GM18873 (cell line): Measurements from ENCODE around the gene RAB3A.

Source experiments
- ATAC-seq: cut with Tn5 transposase; IDR thresholded peaks from one replicate; pipeline ENCODE4 v1.9.1; 2021; ENCODE audit warnings: mild to moderate bottlenecking, moderate library complexity, moderate number of reproducible peaks; ENCODE audit not compliant: unreplicated experiment, low FRiP score

The RAB3A gene, protein sequence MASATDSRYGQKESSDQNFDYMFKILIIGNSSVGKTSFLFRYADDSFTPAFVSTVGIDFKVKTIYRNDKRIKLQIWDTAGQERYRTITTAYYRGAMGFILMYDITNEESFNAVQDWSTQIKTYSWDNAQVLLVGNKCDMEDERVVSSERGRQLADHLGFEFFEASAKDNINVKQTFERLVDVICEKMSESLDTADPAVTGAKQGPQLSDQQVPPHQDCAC

GRCh38 chr19:18203863-18204393 lies at the start of gene RAB3A:
RAB3A (minus strand) TSS chr19:18204042; CDS start chr19:18202740, 1,302 bp downstream.
- ATAC-seq, result peak; percentile 90

DNA sequence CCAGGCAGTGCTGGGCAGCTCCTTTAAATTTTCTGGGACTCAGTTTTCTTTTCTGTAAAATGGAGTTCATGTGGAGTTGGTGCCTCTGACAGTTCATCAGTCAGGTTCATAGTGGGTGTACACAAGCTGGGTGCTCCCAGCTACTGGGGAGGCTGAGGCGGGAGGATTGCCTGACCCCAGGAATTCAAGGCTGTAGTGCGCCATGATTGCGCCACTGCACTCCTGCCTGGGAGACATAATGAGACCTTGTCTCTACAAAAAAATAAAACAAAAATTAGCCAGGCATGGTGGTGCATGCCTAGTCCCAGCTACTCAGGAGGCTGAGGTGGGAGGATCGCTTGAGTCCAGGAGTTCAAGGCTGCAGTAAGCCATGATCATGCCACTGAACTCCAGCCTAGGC lies 49.3 kb upstream of the RAB3A start:
- ATAC-seq, result no peak

DNA sequence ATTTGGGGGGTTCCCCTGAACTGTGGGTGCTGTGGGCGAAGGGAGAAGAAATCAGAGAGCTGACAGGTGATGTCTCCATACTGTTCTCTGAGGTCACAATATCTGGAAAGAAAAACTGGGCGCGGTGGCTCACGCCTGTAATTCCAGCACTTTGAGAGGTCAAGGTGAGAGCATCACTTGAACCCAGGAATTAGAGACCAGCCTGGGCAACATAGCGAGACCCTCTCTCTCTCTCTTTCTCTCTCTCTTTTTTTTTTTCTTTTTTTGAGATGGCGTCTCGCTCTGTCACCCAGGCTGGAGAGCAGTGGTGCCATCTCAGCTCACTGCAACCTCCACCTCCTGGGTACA lies 48.5 kb upstream of the RAB3A start:
- no peak for ATAC-seq

DNA sequence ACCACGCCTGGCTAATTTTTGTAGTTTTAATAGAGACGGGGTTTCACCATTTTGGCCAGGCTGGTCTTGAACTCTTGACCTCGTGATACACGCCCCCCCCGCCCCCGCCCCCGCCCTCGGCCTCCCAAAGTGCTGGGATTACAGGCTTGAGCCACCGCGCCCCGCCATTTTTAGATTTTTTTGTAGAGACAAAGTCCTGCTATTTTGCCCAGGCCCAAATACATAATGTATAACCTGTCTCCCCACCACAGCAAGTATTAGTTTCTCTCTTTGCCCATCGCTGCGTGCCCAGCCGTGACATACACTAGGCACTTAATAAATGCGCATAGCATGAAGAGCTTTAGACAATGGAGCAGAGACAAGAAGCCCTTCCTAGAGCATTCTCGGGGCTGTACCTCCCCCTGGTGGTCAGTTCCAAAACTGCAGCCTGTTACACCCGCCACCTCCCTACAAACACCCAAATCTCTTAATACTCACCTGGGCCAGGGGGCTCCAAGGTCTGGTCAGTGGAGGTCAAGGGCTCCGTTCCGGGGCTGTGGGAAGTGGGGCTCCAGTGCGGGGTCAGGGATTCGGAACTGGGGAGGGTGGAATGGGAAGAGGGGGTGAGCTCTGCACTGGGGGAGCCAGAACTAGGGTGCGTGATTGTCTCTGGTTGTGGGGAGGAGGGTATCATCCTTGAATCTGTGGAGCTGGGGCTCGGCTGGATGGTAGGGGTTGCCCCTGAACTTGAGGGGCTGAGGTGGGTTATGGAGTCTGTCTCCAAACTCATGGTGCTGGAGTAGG lies 47.9 kb upstream of the RAB3A start:
- no peak for ATAC-seq

- no peak for ATAC-seq
These were observed 46.0 kb upstream of the RAB3A start for GRCh38 chr19:18249834-18250233.

DNA sequence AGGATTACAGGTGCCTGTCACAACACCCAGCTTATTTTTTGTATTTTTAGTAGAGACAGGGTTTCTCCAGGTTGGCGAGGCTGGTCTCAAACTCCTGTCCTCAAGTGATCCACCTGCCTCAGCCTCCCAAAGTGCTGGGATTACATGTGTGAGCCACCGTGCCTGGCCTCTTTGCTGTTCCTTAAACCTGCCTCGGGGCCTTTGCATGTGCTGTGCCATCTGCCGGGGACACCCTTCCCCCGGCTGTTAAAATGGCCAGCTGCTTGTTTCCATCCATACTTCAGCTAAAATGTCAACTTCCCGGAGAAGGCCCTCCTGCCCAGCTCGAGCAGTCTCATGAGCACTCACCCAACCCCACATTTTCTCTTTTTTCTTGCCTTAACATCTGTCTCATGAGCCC lies 41.5 kb upstream of the RAB3A start:
- no peak for ATAC-seq

- ATAC-seq, result no peak
These were observed 35.5 kb upstream of the RAB3A start for GRCh38 chr19:18239303-18239702.

GRCh38 chr19:18234194-18234593 lies 30.4 kb upstream of the RAB3A start:
- ATAC-seq, result no peak

DNA sequence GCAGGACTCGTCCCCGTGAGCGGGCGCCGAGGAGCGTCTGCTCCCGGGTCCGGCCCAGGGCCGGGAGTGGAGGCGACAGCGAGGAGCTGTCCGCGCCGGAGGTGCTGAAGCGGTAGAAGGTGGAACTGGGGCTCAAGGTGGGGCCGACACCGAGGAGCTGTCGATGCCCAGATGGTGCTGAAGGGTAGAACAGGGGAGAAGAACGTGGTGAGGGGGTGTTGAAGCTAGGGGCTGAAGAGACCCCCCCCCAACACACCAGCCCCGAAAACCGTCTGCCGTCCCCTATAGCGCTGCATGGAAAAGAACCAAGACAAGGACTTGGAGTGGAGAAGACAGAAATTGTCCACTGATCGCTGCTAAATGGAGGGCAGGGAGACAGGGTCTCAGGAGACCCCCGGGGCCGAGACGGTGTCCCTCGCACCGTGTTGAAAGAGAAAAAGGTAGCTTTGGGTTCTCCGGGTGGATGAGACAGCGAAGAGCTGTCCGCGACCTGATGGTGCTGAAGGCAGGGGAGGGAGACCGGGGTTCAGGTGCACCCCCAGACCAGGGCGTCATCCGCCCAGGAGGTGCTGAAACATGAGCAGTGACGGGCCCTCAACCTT lies 29.5 kb upstream of the RAB3A start:
- ATAC-seq, result no peak

- ATAC-seq, result no peak
These were observed 28.8 kb upstream of the RAB3A start for GRCh38 chr19:18232540-18233223.

- ATAC-seq, result no peak
These were observed 27.9 kb upstream of the RAB3A start for GRCh38 chr19:18231775-18232174.

DNA sequence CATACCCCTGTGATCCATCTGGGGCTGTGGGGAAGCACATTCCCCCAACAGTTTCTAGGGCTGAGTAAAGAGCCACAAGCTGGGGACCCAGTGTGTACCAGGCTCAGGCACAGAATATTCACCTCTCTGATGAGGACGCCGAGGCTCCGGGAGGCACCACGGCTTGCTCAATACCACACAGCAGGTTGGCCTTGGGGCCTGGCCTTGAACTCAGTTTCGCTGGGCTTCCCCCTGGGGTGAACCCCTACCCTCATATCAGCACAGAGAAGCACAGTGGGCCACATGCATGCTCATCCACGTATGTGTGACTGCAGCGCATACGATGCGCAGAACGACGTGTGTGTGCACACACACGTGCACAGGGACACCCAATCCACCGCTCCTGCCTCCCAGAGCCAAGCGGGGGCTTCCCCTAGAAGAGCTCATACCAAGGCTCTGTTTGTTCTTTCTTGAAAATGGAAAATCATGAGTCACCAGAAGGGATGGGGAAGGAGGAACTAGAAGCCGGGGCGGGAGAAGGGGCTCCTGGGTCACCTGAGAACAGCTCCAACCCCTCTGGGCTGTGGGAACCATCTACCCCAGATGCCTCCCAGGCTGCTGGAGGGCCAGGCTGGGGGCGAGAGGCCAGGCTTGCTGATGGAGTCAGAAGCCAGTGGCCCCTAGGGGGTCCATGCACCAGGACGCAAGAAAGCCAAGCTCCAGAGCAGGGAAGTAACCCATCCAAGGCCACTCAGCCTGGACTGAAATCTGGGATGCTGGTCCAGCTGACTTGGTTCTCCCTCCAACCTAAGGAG lies 27.3 kb upstream of the RAB3A start:
- no peak for ATAC-seq

DNA sequence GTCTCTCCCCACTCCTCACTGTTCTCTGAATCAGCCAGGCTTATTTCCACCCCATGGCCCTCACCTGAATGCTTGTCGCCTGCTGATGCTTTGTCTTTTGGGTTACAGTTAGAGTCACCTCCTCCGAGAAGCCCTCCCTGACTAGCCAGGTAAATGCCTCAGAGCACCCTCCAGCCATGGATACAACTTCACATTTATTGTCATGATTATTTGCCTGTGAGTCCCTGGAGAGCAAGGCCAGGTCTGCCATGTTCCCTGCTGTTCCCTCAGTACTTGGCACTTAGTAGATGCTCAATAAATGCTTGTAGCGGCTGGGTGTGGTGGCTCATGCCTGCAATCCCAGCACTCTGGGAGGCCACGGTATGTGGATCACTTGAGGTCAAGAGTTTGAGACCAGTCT lies 26.1 kb upstream of the RAB3A start:
- no peak for ATAC-seq

GRCh38 chr19:18229474-18229873 lies 25.6 kb upstream of the RAB3A start:
- no peak for ATAC-seq

- no peak for ATAC-seq
These were observed 24.0 kb upstream of the RAB3A start for GRCh38 chr19:18227781-18228271.

- ATAC-seq, result no peak
These were observed 23.3 kb upstream of the RAB3A start for GRCh38 chr19:18226956-18227780.

DNA sequence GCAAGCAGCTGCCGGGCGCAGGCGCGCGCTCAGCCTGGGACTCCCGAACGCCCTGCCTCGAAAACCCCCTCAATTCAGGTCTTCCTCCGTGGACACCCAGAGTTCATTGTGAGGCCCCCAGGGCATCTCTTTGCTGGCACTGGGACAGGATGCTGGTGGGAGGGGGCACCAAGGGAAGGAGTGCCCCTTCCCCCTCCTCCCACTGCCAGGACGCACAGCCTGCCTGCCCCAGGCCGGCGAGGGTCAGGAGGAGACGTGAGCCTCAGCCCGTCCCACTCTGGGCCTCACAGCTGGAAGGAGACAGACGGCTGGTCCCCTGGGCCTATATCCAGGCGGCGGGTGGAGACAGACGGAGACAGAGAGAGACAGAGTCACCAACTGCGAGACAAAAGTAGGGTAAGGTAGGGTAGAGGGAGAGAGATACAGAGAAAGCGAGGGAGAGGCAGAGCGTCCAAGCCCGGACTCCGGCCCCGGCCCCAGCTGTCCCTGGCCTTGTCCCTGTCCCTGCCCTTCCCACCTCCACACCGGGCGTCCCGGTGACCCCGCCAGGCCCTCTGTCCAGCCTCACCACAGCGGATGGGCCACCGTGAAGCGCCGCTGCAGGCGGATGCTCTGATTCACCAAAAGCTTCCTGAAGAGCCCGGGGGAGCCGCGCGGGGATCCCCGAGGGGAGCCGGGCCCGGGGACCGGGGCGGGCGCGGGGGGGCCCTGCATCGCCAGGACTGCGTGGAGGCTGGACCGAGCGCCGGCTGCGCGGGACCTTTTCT lies 22.0 kb upstream of the RAB3A start, which contains the start of gene PDE4C:
Gene PDE4C (minus strand): TSS at position 737 of the 767 bp plus-strand sequence. CDS start 23 bp downstream, at position 714.
- no peak for ATAC-seq

GRCh38 chr19:18225355-18225701 lies 21.5 kb upstream of the RAB3A start:
- ATAC-seq, result no peak
